Central memory CD8-positive, alpha-beta T cell (primary cell): ENCODE measurements around the gene DCP1A.
"Not testable (repeated sequence)": the region's sequence is repeated elsewhere in the genome, so short reads cannot be mapped to it uniquely, and the experiment has no call there.

Experiments
- ATAC-seq: fragments of 150-1000 bp; cut with Tn5 transposase; replicated peaks from 2 replicates; pipeline ENCODE4 v1.10.0; 2022; ENCODE audit warnings: mild to moderate bottlenecking, moderate FRiP score, moderate number of reproducible peaks; ENCODE audit not compliant: poor library complexity, severe bottlenecking; ENCODE audit errors: extremely low read depth
- DNase-seq, 2 donors: peaks; one replicate each; pipeline ENCODE4 v3.0.0; 2021; ENCODE audit warnings: low spot score in 2 of 2
- H3K27ac Mint-ChIP-seq: one replicate; pipeline ENCODE4 v1.8.0; 2022; ENCODE audit warnings: low read depth, mild to moderate bottlenecking, moderate library complexity, mixed read lengths
- H3K27me3 Mint-ChIP-seq: one replicate; pipeline ENCODE4 v1.8.0; 2022; ENCODE audit warnings: mixed read lengths
- H3K36me3 Mint-ChIP-seq: one replicate; pipeline ENCODE4 v1.8.0; 2022; ENCODE audit warnings: mild to moderate bottlenecking, moderate library complexity, mixed read lengths; ENCODE audit not compliant: insufficient read depth
- H3K4me1 Mint-ChIP-seq: one replicate; pipeline ENCODE4 v1.8.0; 2022; ENCODE audit warnings: mixed read lengths
- H3K4me3 Mint-ChIP-seq: one replicate; pipeline ENCODE4 v1.8.0; 2022; ENCODE audit warnings: mild to moderate bottlenecking, moderate library complexity, mixed read lengths
- H3K9me3 Mint-ChIP-seq: one replicate; pipeline ENCODE4 v1.8.0; 2022; ENCODE audit warnings: mixed read lengths

Gene DCP1A

GRCh38 chr3:53347261-53348064 lies at the start of gene DCP1A:
DCP1A (minus strand) TSS chr3:53347543; CDS start chr3:53347517, 26 bp downstream.
- Mint-ChIP-seq H3K9me3 (no peaks in the 10 kb centered on the region), H3K27ac (peak within 1 kb of the TSS; percentile 99), H3K4me1 (peaks cover 38% of the 10 kb centered on the region), H3K4me3 (peak within 1 kb of the TSS; percentile 99), H3K36me3 (peaks cover 22% of the 10 kb centered on the region), H3K27me3 (no peaks in the 10 kb centered on the region)
- ATAC-seq (peak; percentile 98), DNase-seq (peak; percentile 93 to 95)

DNA sequence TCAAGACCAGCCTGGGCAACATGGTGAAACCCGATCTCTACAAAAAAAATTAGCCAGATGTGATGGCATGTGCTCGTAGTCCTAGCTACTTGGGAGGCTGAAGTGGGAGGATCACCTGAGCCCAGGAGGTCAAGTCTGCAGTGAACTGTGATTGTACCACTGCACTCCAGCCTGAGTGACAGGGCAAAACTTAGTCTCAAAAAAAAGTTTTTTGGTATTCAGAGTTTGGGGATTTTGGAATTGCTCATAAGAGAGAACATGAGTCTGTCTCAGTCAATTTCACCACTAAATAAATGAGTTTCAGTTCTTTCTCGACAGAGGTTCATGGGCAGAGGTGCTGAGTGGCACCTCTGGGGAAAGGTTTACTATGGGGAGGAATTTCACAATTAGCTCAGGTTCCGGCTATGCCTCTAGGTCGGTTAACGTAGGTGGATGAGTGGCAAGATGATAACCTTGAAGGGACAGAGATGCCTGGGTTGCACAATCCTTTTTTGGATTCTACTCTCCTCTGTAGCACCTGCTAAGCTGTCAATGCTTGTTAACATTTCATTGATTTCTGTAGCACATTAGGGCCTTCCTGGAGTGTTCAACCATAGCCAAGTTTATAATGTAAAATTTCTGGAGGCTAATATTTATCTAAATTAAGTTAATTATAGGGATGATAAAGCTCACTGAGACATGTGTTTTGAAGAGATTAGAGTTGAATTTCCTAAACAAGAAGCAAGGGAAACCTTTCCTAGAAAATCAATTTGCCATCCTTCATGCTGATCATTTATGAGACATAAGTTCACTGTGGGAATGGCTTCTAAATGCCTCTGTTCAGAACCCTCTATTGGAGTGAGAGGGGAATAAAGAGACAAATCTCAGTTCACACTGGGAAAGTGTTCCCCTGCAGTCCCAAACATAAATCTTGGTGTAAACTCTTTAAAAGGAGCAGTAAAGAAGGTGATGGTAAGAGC lies 37.4 kb upstream of the DCP1A start:
- Mint-ChIP-seq H3K9me3 (no peaks in the 10 kb centered on the region), H3K27me3 (peaks cover 67% of the 10 kb centered on the region), H3K4me1 (no peaks in the 10 kb centered on the region), H3K4me3 (no peak overlapping the region), H3K36me3 (no peaks in the 10 kb centered on the region), H3K27ac (no peak overlapping the region)
- ATAC-seq (no peak), DNase-seq (no peak)

- DNase-seq (no peak), ATAC-seq (no peak)
- H3K27me3 Mint-ChIP-seq, result peaks cover 64% of the 10 kb centered on the region
- no peaks in the 10 kb centered on the region for H3K9me3 Mint-ChIP-seq
- H3K4me1 Mint-ChIP-seq, result no peaks in the 10 kb centered on the region
- H3K27ac Mint-ChIP-seq, result no peak overlapping the region
- no peaks in the 10 kb centered on the region for H3K36me3 Mint-ChIP-seq
- no peak overlapping the region for H3K4me3 Mint-ChIP-seq
Measured at GRCh38 chr3:53382106-53382505, 34.8 kb upstream of the DCP1A start.

GRCh38 chr3:53380306-53380705 lies 33.0 kb upstream of the DCP1A start:
- no peak for DNase-seq
- no peak for ATAC-seq
- no peak overlapping the region for H3K4me3 Mint-ChIP-seq
- no peaks in the 10 kb centered on the region for H3K36me3 Mint-ChIP-seq
- H3K9me3 Mint-ChIP-seq, result no peaks in the 10 kb centered on the region
- H3K4me1 Mint-ChIP-seq, result no peaks in the 10 kb centered on the region
- H3K27me3 Mint-ChIP-seq, result peaks cover 47% of the 10 kb centered on the region
- no peak overlapping the region for H3K27ac Mint-ChIP-seq

DNA sequence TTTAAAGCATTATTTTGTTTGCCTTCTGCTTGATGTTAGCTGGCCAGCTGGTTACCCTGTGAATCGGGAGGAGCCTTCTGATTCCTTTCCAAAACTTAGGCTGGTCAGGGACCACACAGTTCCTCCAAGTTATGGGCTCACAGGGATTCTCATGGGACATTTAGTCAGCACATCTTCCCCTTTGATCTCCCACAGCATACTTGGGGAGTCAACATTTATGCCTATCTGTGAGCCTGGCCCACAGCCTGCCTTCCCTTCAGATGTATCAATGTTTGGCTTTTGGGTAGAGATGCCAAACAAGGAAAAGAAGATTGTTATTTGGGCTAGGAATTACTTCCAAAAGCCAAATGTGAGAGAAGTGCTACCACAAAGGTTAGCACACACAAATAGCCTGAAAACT lies 32.6 kb upstream of the DCP1A start:
- Mint-ChIP-seq H3K9me3 (no peaks in the 10 kb centered on the region), H3K27me3 (peaks cover 47% of the 10 kb centered on the region), H3K36me3 (no peaks in the 10 kb centered on the region), H3K4me3 (no peak overlapping the region), H3K27ac (no peak overlapping the region), H3K4me1 (no peaks in the 10 kb centered on the region)
- ATAC-seq, result no peak
- no peak for DNase-seq

GRCh38 chr3:53377794-53378193 lies 30.5 kb upstream of the DCP1A start:
- H3K27ac Mint-ChIP-seq, result no peak overlapping the region
- no peaks in the 10 kb centered on the region for H3K4me1 Mint-ChIP-seq
- no peak for DNase-seq
- ATAC-seq, result no peak
- H3K9me3 Mint-ChIP-seq, result no peaks in the 10 kb centered on the region
- H3K36me3 Mint-ChIP-seq, result no peaks in the 10 kb centered on the region
- peaks cover 55% of the 10 kb centered on the region for H3K27me3 Mint-ChIP-seq
- no peak overlapping the region for H3K4me3 Mint-ChIP-seq

- DNase-seq (no peak), ATAC-seq (no peak)
- Mint-ChIP-seq H3K27me3 (peaks cover 57% of the 10 kb centered on the region), H3K4me1 (no peaks in the 10 kb centered on the region), H3K9me3 (no peaks in the 10 kb centered on the region), H3K27ac (no peak overlapping the region), H3K4me3 (no peak overlapping the region), H3K36me3 (no peaks in the 10 kb centered on the region)
Measured at GRCh38 chr3:53376679-53377078, 29.3 kb upstream of the DCP1A start.

GRCh38 chr3:53375019-53375418 lies 27.7 kb upstream of the DCP1A start:
- peak in 1 of 2 donors; percentile 20 for DNase-seq
- Mint-ChIP-seq H3K27me3 (peaks cover 62% of the 10 kb centered on the region), H3K36me3 (no peaks in the 10 kb centered on the region), H3K4me1 (no peaks in the 10 kb centered on the region), H3K9me3 (no peaks in the 10 kb centered on the region), H3K4me3 (no peak overlapping the region), H3K27ac (no peak overlapping the region)
- ATAC-seq, result no peak

GRCh38 chr3:53370719-53371118 lies 23.4 kb upstream of the DCP1A start:
- not testable (repeated sequence) for H3K4me3 Mint-ChIP-seq, ATAC-seq, H3K4me1 Mint-ChIP-seq, H3K9me3 Mint-ChIP-seq, DNase-seq, H3K27ac Mint-ChIP-seq, H3K36me3 Mint-ChIP-seq
- H3K27me3 Mint-ChIP-seq, result peaks cover 40% of the 10 kb centered on the region

GRCh38 chr3:53361852-53362251 lies 14.5 kb upstream of the DCP1A start:
- H3K9me3 Mint-ChIP-seq, result no peaks in the 10 kb centered on the region
- H3K4me3 Mint-ChIP-seq, result no peak overlapping the region
- no peaks in the 10 kb centered on the region for H3K36me3 Mint-ChIP-seq
- no peak overlapping the region for H3K27ac Mint-ChIP-seq
- H3K4me1 Mint-ChIP-seq, result no peaks in the 10 kb centered on the region
- peaks cover 10% of the 10 kb centered on the region for H3K27me3 Mint-ChIP-seq
- ATAC-seq, result no peak
- DNase-seq, result no peak

DNA sequence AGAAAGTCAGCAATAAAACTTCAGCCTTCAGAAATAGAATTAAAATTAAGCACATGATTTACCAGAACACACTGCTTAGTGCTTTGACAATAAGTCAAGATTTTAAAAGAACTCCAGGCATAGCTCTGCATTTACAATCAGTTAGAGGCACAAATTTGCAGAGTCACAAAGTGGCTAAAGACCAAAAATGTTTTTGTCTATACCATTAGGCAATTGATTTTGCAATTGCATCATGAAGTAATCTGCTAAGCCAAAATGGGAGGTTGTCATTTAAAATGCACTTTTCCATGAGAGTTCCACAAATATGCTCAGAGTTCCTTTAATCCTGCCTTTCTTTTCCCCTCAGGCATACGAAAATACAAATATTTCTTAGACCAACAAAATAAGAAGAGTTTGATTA lies 10.1 kb upstream of the DCP1A start:
- H3K27me3 Mint-ChIP-seq, result peaks cover 10% of the 10 kb centered on the region
- ATAC-seq, result no peak
- H3K4me3 Mint-ChIP-seq, result no peak overlapping the region
- no peaks in the 10 kb centered on the region for H3K36me3 Mint-ChIP-seq
- no peaks in the 10 kb centered on the region for H3K9me3 Mint-ChIP-seq
- DNase-seq, result no peak
- no peaks in the 10 kb centered on the region for H3K4me1 Mint-ChIP-seq
- no peak overlapping the region for H3K27ac Mint-ChIP-seq

- Mint-ChIP-seq H3K4me3 (no peak overlapping the region), H3K4me1 (no peaks in the 10 kb centered on the region), H3K9me3 (no peaks in the 10 kb centered on the region), H3K27ac (no peak overlapping the region), H3K36me3 (no peaks in the 10 kb centered on the region), H3K27me3 (peaks cover 10% of the 10 kb centered on the region)
- ATAC-seq, result no peak
- DNase-seq, result no peak
Measured at GRCh38 chr3:53354945-53355498, 7.7 kb upstream of the DCP1A start.
